Stimulated activated CD8-positive, alpha-beta memory T cell treated with anti-CD3 and anti-CD28 coated beads, Interleukin-4, amount 100 ng/mL, for 4 hours (primary cell): Measurements from ENCODE around the gene GJB4.
"Not testable (repeated sequence)": the region's sequence is repeated elsewhere in the genome, so short reads cannot be mapped to it uniquely, and the experiment has no call there.

ENCODE experiments used
- DNase-seq, 2 donors: peaks; one replicate each; pipeline ENCODE4 v3.0.0-alpha.2; 2020; ENCODE audit warnings: low read depth in 2 of 2, low spot score in 1 of 2

The GJB4 gene

DNA sequence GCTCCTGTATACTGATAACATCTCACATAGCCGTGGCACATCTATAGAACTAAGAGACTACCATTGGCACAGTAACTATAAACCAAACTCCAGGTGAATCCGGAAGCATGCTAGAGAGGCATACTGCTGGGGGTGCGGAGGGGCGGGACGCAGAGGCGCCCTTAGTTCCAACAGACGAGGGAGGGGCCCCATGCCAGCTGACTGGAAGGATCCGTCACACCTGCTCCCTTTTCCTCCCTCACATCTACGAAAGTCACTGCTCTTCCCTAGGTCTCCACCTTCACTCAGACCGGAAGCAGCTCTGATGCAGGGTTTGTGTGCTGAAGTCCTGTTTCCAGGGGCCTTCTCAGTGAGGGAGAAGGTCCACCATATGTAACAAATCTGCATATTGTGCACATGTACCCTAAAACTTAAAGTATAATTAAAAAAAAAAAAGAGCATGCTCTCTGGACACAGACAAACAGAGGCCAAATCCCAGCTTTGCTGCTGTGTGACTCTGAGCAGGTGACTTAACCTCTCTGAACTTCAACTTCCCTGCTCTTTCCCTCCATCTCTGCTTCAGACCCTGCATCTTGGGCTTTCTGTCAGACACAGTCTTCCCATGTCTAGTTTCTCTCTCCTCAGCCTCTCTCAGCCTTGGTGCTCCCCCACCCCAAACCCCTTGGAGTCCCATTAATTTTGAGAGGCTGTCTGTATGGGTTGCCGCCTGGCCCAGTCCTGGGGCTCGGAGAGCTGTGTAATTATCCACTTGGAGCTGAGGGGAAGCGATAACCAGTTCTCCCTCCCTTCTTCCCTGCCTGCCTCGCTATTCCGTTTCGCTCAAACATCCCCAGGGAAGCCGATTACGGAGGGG is 12.5 kb upstream of the GJB4 start:
- no peak for DNase-seq

DNA sequence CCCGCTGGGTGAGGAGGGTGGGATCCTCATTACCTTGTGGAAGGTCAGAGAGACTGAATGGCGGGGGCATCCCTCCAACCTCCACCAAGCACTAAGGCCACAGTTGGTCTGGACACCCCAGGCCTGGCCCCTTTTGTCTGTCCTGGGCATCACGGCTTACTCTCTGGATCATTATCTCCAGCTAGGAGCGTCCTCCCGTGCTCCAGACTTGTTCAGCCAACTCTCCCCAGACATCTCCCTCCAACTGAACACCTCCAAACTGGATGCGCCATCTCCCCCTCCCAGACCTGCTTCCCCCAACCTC is 11.9 kb upstream of the GJB4 start:
- DNase-seq: no peak

DNA sequence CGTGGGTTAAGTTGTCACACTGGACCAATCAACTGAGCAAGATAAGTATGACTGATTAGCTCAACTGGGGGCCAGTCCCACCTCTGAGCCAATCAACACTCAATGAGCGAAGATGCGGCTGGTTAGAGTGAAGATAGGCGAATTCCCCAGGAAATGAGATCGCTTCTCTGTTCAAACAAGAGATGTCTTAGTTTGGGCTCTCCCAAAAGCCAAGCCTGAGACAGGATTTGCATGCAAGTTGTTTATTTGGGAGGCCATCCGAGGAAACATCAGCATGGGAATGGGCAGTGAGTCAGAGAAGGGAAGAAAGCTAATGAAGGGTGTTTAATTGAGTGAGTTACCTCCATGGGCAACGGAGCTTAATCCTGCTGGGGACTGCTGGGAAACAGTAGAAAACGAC is 9.5 kb upstream of the GJB4 start:
- DNase-seq: no peak

GRCh38 chr1:34750610-34751009 is 8.9 kb upstream of the GJB4 start:
- DNase-seq: no peak

- DNase-seq: no peak
Measured at GRCh38 chr1:34753163-34753562, 6.4 kb upstream of the GJB4 start.

- DNase-seq: no peak
Measured at GRCh38 chr1:34754964-34755637, 4.4 kb upstream of the GJB4 start, which contains the start of gene GJB5. GJB5 (plus strand) TSS chr1:34755047; CDS start chr1:34757331, 2,284 bp downstream.

DNA sequence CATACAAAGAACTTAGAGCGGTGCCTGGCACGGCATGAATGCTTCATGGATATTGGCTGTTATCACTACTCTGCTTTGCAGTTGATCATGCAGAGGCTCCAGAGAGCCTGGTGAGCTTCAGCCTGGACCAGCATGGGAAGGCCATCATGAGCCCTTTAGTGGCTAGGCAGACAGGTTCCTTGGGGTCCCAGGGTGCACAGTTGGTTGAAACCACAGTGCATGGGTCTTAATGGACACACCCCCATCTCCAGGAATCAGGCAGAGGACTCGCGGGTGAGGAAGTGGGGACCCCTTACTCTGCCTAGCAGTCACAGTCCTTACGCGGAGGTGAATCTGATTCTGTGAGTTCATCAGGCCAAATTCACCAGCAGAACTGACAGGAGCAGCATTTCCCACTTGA is 3.6 kb upstream of the GJB4 start:
- DNase-seq: no peak

DNA sequence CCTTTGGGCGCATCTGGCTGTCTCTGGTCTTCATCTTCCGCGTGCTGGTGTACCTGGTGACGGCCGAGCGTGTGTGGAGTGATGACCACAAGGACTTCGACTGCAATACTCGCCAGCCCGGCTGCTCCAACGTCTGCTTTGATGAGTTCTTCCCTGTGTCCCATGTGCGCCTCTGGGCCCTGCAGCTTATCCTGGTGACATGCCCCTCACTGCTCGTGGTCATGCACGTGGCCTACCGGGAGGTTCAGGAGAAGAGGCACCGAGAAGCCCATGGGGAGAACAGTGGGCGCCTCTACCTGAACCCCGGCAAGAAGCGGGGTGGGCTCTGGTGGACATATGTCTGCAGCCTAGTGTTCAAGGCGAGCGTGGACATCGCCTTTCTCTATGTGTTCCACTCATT is 2.2 kb upstream of the GJB4 start:
- DNase-seq: no peak

DNA sequence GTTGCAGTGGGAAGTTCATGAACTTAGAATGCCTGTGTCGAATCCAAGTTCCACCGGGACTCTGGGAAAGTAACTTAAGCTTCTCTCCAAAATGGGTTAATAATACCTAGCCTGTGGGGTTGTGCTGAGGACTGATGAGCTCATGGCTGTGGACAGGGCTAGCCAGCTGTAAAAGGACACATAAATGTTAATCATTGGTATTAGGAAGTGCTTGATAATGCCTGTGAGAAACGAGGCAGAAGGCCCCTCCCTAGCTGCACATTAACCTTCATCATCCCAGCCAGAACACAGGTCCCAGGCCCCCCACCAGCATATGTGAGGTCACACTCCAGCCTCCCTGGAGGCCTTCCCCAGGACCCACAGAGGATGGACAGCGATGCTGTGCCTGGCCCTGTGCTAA is 789 bp upstream of the GJB4 start:
- DNase-seq: no peak

- no peak for DNase-seq
Measured at GRCh38 chr1:34761176-34761761, 1.7 kb downstream of the GJB4 start.

- no peak for DNase-seq
Measured at GRCh38 chr1:34761776-34762307, 2.3 kb downstream of the GJB4 start.

GRCh38 chr1:34762474-34763141 is 3.1 kb downstream of the GJB4 start:
- no peak for DNase-seq

DNA sequence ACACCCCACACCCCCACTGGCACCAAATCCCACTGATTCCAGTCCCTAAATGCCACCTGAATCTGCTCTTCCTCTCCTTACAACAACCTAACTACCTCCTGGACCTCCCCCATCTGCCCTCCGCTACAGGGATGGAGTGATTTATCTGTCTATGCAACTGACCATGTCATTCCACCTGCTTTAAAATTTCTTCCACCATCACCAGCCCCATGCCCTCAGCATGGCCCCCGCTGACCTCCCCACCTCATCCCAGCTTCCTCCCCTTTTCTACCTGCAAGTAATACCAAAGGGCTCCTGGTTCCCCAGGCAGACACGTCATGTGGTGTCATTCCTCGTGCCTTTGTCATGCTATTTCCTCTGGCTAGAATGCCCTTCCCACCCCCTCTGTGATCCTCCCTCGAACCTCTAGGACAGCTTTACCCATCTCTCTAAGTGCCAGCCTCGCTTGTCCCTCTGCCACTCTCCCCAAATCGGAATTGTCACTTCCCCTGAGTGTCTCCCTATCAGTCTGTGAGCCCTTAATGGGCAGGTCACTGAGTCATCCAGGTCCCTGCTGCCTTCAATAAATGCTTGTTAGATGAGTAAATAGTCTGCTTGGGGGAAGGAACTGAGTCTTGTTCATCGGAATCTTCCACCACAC is 3.7 kb downstream of the GJB4 start:
- no peak for DNase-seq

- DNase-seq: no peak
Measured at GRCh38 chr1:34768856-34769255, 9.3 kb downstream of the GJB4 start.

DNA sequence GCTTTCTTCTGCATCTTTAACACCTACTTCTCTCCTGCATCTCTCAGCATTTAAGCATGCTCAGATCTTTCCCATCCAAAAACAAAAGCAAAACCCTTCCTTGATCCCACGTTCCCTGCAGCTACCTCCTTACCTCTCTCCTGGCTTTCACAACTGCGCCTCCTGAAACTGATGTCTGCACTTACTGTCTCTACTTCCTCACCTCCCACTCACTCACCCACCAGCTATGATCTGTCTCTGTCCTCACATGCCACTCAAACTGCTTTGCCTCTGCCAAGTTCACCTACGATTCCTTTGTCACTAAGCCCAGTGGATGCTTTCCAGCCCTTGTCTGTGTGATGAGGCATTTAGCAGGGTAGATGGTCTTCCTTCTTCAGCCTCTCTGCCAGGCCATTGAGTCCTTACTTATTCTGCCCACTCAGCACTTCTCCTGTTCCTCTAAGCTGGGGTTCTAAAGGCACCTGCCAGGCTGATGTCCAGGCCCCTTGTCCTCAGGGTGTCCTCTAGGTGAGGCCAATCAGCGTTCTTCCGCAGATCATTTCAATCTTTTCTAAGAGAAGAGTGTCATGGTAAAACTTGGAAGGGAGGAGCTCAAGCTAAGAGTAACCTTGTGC is 11.5 kb downstream of the GJB4 start:
- DNase-seq: no peak

GRCh38 chr1:34771573-34772371 is 12.2 kb downstream of the GJB4 start:
- DNase-seq: no peak

GRCh38 chr1:34773114-34773513 is 13.6 kb downstream of the GJB4 start:
- not testable (repeated sequence) for DNase-seq

DNA sequence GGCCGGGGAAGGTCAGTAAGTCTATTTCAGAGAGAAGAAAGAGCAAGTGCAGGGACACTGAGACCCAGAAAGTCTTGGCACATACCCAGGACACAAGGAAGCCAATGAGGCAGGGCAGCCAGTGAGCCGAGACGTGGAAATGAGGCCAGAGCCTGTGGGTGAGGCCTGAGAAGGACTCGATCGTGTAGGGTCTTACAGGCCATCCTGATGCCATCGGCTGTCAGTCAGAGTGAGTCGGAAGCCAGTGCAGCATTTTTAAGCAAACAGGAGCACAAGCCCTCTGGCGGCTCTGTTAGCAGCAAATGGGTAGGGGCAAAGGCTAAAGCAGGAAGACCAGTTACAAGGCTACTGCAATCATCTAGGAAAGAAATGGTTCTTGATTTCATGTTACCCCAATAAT is 15.4 kb downstream of the GJB4 start:
- DNase-seq: no peak

DNA sequence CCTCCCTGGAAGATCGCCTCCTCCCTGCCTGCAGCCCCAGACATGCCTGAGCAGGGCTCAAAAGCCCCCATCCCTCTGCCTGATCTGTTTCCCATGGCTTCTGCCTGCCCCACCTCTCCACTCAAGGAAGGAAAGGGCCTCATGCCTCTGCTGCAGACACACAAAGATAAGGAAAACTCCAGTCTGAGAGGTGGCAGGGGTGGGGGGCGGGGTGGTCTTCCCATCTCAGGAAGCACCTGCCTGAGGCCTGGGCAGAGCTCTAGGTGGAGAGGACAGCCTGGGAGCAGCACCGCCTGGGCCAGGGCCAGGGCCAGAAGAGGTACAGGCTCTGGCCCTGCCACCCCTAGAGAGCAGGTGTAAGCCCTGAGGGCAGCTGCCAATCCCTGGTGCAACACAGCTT is 17.4 kb downstream of the GJB4 start:
- no peak for DNase-seq
